GM18508 (cell line): Measurements from ENCODE around the gene ZNF519.
"Not testable (repeated sequence)": the region's sequence is repeated elsewhere in the genome, so short reads cannot be mapped to it uniquely, and the experiment has no call there.

Source experiments
- ATAC-seq: cut with Tn5 transposase; IDR thresholded peaks from one replicate; pipeline ENCODE4 v1.9.1; 2021; ENCODE audit warnings: moderate number of reproducible peaks; ENCODE audit not compliant: insufficient read depth, unreplicated experiment

Gene ZNF519

DNA sequence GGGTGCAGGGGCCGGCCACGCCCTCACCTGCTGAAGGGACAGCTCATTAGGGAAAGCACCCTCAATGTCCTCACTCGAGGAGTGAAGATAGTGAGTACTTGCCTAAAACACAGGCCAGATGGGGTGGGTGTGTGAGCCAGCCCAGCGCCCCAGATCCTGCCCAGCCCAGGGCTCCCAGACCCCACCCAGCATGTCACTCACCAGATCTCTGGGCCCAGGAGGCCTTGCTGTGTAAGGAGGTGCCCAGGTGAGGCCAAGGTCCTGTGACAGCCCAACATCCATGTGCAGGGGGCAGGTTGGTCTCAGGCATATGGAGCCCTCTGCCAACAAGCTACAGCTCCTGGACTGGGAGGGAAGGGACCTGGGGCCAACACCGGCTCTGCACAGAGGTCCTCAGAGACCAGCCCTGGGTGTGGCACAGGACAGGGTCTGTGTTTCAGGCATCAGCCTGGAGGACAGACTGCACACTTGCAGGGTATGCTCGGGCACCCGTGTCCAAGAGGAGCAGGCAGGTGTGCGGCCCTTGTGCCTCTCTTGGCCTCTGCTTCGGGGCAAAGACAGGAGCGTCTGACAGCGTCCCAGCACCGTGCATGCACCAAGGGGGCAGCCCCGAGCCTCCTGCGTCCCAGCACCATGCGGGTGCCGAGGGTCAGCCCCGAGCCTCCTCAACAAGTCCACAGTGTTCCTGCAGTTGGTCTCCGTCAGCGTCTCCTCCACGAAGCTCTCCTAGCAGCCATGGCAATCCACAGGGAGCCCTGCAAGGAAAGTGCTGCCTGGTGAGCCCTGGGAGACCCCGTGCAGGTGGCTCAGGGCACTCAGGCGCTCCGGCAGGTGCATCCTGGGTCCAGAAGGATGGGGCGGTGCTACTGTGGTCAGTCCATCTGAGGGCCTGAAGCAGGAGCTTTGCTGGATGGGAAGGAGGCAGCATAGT is 16.0 kb upstream of the ZNF519 start:
- not testable (repeated sequence) for ATAC-seq

DNA sequence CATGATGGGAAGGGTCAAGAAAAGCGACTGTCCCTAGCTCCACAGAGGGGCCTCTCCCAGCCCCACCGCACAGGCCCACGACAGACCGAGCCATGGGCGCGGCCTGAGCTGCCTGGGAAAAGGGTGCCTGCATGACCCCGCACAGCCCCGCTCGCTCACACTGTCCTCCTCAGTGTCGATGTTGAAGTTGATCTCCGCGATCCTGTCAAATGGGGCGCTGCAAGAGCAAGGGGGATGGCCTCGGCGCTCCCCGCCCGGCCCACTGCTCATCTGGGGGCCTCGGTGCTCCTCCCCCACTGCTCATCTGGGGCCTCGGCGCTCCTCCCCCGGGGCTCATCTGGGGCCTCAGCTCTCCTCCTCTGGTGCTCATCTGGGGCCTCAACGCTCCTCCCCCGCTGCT is 14.5 kb upstream of the ZNF519 start:
- ATAC-seq: not testable (repeated sequence)

- not testable (repeated sequence) for ATAC-seq
Observed at GRCh38 chr18:14145581-14146338, 13.5 kb upstream of the ZNF519 start.

DNA sequence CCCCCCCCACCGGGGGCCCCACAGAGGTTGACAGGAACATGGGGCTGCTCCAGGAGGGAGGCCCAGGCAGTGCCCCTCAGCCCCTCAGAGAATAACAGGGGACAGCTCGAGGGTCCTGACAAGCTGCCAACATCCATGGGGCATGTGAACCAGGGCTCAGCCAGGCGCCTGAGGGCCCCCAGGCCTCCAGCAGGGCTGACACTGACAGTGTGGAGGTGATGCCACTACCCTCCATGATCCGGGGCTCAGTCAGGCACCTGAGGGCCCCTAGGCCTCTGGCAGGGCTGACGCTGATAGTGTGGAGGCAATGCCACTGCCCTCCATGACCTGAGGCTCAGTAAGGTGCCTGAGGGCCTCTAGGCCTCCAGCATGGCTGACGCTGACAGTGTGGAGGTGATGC is 12.8 kb upstream of the ZNF519 start:
- not testable (repeated sequence) for ATAC-seq

GRCh38 chr18:14144628-14144895 is 12.3 kb upstream of the ZNF519 start:
- ATAC-seq: no peak

- ATAC-seq: not testable (repeated sequence)
Observed at GRCh38 chr18:14143871-14144627, 11.8 kb upstream of the ZNF519 start.

DNA sequence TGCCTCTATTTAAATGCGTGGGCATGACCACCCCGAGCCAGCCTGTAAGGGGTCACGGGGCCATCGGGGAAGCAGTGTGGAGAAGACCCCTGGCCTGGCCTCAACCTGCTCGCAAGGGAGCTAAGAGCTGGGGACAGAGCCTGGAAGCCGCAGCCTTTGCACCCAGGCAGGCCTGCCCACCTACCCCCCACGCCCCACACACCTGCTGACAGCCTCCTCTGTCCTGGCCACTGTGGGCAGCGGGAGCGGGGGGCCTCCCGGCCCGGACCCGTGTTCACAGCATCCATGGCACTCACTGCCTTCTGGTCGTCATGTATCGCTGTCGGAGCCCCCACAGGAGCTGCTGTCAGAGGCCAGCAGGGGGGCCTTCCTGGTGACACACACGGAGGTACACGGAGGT is 11.2 kb upstream of the ZNF519 start:
- not testable (repeated sequence) for ATAC-seq

- not testable (repeated sequence) for ATAC-seq
Observed at GRCh38 chr18:14142177-14142576, 9.9 kb upstream of the ZNF519 start.

GRCh38 chr18:14139583-14139982 is 7.3 kb upstream of the ZNF519 start:
- ATAC-seq: not testable (repeated sequence)

- not testable (repeated sequence) for ATAC-seq
Observed at GRCh38 chr18:14137971-14138370, 5.7 kb upstream of the ZNF519 start.

DNA sequence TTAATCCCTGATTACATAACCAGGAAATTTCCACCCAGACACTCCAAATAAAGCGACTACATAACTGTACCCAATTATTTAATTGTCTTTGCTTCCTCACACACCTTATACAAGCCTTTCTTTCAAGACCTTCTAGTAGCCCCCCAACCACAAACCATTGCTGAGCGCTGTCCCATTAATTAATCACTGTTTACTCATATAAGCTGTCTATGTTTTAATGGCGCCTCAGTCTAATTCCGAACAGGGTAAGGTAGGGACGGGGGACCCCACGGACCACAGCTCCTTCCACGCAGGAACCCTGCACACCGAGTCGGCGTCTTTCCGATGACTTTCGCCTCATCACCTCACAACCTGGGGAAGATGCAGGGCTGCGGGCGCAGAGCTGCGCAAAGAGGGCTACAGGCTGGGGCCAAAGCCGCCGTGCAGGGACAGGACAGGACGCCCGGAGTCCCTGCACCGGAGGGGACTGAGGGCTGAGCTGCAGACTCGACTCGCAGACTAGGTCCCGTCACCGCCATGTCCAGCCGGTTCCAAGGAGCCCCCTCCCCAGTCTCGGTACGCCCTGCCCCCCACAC is 452 bp downstream of the ZNF519 start:
- not testable (repeated sequence) for ATAC-seq

- not testable (repeated sequence) for ATAC-seq
Observed at GRCh38 chr18:14130804-14131203, 1.4 kb downstream of the ZNF519 start.

- no peak for ATAC-seq
Observed at GRCh38 chr18:14124689-14125088, 7.5 kb downstream of the ZNF519 start.

GRCh38 chr18:14122097-14122496 is 10.1 kb downstream of the ZNF519 start:
- no peak for ATAC-seq

GRCh38 chr18:14120926-14121325 is 11.3 kb downstream of the ZNF519 start:
- no peak for ATAC-seq

- no peak for ATAC-seq
Observed at GRCh38 chr18:14117606-14118005, 14.6 kb downstream of the ZNF519 start.

DNA sequence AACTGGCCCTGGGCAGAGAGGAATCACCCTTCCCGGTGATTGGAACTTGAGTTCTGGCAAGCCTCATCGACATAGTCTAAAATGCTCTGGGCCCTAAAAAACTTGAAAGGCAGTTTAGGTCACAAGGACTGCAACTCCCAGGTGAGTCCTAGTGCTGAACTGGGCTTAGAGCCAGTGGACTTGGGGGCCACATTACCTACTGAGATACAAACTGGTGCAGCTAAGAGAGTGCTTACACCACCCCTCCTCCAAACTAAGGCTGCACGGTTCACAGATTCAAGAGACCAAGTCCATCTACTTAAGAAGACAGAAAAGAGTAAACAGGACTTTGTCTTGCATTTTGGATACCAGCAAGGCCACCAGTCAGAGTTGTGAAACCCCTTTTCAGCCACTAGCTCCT is 25.3 kb downstream of the ZNF519 start:
- no peak for ATAC-seq

DNA sequence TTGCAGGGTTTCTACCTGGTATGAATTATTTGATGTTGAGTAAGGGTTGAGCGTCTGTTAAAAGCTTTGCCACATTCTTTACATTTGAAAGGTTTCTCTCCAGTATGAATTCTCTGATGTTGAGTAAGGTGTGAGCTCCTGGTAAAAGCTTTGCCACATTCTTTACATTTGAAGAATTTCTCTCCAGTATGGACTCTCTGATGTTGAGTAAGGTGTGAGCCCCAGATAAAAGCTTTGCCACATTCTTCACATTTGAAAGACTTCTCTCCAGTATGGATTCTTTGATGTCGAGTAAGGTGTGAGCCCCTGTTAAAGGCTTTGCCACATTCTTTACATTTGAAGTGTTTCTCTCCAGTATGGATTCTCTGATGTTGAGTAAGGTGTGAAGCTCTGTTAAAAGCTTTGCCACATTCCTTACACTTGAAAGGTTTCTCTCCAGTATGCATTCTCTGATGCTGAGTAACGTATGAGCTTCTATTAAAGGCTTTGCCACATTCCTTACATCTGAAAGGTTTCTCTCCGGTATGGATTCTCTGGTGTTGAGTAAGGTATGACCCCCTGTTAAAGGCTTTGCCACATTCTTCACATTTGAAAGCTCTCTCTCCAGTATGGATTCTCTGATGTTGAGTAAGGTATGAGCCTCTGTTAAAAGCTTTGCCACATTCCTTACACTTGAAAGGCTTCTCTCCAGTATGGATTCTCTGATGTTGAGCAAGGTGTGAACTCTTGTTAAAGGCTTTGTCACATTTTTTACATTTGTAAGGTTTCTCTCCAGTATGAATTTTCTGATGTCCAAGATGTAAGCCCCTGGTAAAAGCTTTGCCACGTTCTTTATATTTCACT is 27.1 kb downstream of the ZNF519 start:
- ATAC-seq: no peak

DNA sequence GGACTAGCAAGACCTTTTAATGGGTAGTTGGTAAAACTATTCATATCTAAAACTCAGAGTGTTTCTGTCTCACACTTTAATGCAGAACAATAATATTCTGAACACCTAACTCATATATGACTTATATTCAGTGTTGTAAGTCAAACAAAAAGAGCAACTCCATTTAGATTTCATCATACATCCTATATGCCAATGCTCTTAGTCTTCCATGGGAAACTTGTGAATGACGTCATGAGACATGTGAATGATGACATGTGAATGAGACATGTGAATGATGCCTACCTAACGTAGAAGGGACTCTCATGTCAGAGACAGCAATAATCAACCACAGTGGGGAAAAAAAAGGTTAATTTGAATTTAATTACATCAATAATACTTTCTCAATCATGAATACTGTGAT is 28.0 kb downstream of the ZNF519 start:
- ATAC-seq: no peak
